SK-N-SH (cell line): ENCODE data around the gene ARFGEF2.

Experiments used
- FOXJ3 ChIP-seq: sonication (generic); formaldehyde crosslinking; IDR thresholded peaks from 2 replicates; pipeline ENCODE4 v1.5.1; 2020; ENCODE audit warnings: mild to moderate bottlenecking, missing genetic modification reagents
- GATA2 ChIP-seq: sonication (generic); formaldehyde crosslinking; IDR thresholded peaks from 2 replicates; pipeline ENCODE4 v1.5.0; 2020; ENCODE audit warnings: mild to moderate bottlenecking, missing genetic modification reagents
- RAD21 ChIP-seq: IDR thresholded peaks from 2 replicates; pipeline ENCODE4 v1.6.1; 2012; ENCODE audit warnings: mild to moderate bottlenecking, low read length

GRCh38 chr20:49006446-49006980, 85.0 kb downstream of the ARFGEF2 start:
- TF ChIP-seq FOXJ3 (CRISPR knock-in tag): no peak
- no peak for TF ChIP-seq GATA2 (CRISPR knock-in tag)
- TF ChIP-seq RAD21: no peak
